Measurements from ENCODE around the gene CASZ1. TPM values are rescaled to one million over a fixed set of nuclear protein-coding genes. Genes with fewer than 3 reads are reported as not detected.

Gene CASZ1
- total RNA-seq, 4 donors from 2014 or later, result 140 to 210 (median 169) TPM

GRCh38 chr1:10832703-10833102 is 36.3 kb upstream of the CASZ1 start:
- 50 to 70% methylated on average over 3 of the region's 3 CpGs for WGBS, 2 donors
- intact Hi-C loops (cut with DNase I; ENCODE audit: low total_unique reads), result no loop called here
- no peak for DNase-seq (ENCODE audit: low spot score in 2 of 2)
- no peak overlapping the region for H3K4me3 ChIP-seq (ENCODE audit: low read depth, poor library complexity, severe bottlenecking)
- TF ChIP-seq, protein P1, sequence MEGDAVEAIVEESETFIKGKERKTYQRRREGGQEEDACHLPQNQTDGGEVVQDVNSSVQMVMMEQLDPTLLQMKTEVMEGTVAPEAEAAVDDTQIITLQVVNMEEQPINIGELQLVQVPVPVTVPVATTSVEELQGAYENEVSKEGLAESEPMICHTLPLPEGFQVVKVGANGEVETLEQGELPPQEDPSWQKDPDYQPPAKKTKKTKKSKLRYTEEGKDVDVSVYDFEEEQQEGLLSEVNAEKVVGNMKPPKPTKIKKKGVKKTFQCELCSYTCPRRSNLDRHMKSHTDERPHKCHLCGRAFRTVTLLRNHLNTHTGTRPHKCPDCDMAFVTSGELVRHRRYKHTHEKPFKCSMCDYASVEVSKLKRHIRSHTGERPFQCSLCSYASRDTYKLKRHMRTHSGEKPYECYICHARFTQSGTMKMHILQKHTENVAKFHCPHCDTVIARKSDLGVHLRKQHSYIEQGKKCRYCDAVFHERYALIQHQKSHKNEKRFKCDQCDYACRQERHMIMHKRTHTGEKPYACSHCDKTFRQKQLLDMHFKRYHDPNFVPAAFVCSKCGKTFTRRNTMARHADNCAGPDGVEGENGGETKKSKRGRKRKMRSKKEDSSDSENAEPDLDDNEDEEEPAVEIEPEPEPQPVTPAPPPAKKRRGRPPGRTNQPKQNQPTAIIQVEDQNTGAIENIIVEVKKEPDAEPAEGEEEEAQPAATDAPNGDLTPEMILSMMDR (IDR thresholded peaks at IDR 0.05), result no peak
- no peak for TF ChIP-seq POLR2A (IDR thresholded peaks at IDR 0.05)

DNA sequence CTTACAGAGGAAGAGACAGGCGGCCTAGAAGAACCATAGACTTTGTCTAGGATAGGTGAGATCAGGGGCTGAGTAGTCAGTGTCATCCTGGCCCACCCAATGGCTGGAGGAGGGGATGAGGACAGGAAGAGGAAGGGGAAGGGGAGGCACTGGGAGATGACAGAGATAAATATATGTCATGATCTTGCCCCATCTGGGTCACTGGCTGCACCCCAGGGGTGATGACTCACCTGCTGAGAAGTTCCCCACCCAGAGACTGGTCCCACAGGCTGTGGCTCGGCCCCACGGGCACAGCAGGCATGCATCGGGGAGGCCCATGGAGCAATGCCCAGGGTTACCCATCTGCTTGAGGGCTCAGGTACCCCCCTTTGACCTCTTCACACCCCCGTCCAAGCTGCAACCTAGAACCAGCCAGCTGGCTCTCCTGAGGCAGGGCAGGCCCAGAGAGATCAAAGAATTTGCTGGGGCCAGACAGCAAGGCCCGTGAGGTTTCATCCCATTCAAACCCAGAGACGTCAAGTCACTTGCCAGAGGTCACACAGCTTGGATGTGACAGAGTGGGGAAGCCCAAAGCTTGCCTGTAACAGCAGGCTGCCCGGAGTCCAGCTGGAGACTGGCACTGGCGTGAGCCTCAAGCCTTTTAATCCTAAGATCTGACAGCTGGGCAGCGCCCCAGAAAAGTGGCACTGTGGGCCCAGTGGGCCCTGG is 34.7 kb upstream of the CASZ1 start:
- peak in 1 of 2 donors; percentile 52 for DNase-seq (ENCODE audit: low spot score in 2 of 2)
- H3K4me3 ChIP-seq (ENCODE audit: low read depth, poor library complexity, severe bottlenecking), result no peak overlapping the region
- no peak for TF ChIP-seq POLR2A (IDR thresholded peaks at IDR 0.05)
- TF ChIP-seq, protein P1 (IDR thresholded peaks at IDR 0.05), result no peak
- intact Hi-C loops (cut with DNase I; ENCODE audit: low total_unique reads), result no loop called here
- WGBS, 2 donors, result 42 to 45% methylated on average over 6 to 10 of the region's 10 CpGs

DNA sequence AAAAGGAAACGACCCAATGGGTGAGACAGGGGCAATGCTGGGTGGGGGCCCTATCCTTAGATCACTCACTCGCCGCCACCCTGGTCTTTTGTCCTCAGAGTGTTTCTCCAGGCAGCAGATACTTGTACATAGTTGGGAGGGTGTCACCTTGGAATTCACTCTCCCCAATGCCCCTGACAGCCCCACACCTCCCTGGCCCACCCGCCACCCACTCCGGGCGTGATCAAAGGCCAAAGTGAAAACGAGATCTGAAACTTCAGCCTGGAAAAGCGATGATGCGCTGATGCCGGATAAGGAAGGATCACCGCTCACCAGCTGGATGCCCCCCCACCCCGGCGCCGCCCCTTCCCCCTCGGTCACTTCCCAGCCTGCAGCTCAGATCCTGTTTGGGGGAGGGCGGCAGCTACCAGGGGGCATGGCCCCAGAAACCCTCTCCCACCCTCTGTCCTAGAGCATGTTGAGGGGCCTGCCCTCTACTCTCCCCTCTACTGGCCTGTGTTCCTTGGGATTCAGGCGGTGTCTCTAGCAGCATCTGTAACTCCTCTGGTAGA is 33.6 kb upstream of the CASZ1 start:
- 52 to 64% methylated on average over 17 of the region's 17 CpGs for WGBS, 2 donors
- intact Hi-C loops (cut with DNase I; ENCODE audit: low total_unique reads), result no loop called here

DNA sequence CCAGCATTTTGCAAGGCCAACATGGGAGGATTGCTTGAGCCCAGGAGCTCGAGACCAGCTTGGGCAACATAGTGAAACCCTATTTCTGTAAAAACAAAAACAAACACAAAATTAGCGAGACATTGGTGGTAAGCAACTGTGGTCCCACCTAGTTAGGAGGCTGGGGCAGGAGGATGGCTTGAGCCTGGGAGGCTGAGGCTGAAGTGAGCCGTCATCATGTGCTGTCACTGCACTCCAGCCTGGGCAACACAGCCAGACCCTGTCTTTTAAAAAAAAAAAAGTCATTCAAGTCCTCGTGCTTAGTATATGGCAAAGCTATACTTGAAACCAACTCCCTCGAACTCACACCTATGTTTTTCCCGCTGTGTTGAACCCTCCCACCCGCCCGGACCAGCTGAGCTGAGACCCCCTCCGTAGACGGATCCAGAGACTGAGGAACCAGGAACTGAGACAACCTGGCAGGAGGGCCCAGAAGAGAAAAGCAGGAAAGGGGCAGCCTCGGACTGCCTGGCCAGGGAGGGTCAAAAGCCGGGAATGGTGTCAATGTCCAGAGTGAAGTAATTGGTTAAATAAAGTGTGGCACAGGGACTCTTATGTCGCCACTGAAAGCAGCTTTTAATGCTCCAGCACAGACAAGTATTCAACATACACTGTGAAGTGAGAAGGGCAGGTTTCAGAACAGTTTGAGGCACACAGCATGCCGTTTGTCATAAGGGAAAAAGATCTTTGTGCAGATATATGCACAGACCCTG is 32.8 kb upstream of the CASZ1 start:
- TF ChIP-seq POLR2A (IDR thresholded peaks at IDR 0.05), result no peak
- TF ChIP-seq, protein P1 (IDR thresholded peaks at IDR 0.05), result no peak
- WGBS, 2 donors, result 77 to 82% methylated on average over 14 of the region's 14 CpGs
- intact Hi-C loops (cut with DNase I; ENCODE audit: low total_unique reads), result no loop called here
- H3K4me3 ChIP-seq (ENCODE audit: low read depth, poor library complexity, severe bottlenecking), result no peak overlapping the region
- no peak for DNase-seq (ENCODE audit: low spot score in 2 of 2)

More for the DNA sequence above, 33.6 kb upstream of the CASZ1 start:
- TF ChIP-seq, protein P1 (IDR thresholded peaks at IDR 0.05), result no peak
- no peak for TF ChIP-seq POLR2A (IDR thresholded peaks at IDR 0.05)
- H3K4me3 ChIP-seq (ENCODE audit: low read depth, poor library complexity, severe bottlenecking), result no peak overlapping the region
- DNase-seq (ENCODE audit: low spot score in 2 of 2), result no peak

DNA sequence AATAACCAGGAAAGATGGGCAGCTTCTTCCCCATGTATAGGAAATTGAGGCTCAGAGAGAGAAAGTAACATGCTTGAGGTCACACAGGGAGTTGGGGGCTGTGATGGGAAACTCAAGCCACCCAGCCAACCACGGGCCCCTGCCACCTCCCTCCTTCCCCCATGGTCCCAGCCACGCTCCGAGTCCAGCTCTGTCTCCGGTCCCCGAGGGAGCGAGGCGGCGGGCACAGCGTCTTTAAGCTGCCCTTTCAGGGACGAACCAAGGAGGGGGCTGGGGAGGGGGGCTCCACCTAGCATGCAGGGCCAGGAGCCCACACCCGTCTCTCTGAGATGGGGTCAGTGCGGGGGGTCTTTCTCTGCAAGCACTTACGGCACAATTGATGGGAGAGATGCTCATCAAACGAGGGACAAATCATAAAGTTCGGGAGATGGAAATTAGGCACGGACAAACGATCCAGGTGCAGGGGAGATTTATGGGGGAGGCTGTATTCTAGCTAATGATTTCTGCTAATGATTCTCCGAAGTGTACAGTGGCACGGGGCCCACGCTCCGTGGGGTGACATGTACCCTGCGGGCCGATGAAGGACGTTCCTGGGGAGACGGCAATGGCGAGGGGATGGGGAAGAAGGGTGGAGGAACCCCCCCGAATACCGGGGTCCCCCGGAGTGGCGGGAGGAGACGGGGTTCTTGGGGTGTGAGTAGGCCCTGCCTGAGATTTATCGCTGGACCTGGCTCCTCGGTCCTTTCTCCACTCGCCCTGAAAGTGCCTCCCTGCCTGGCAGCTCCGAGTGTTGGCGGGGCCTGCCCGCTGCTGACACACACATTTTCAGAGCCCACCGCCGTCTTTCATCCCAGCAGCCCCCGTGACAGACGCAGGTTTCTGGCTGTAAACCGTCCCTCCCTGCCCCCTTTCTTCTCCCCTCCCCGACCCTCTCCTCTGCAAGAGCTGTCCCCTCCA is 31.2 kb upstream of the CASZ1 start:
- no peak overlapping the region for H3K4me3 ChIP-seq (ENCODE audit: low read depth, poor library complexity, severe bottlenecking)
- no peak for TF ChIP-seq POLR2A (IDR thresholded peaks at IDR 0.05)
- TF ChIP-seq, protein P1 (IDR thresholded peaks at IDR 0.05), result no peak
- WGBS, 2 donors, result 66 to 72% methylated on average over 43 of the region's 43 CpGs
- intact Hi-C loops (cut with DNase I; ENCODE audit: low total_unique reads), result no loop called here
- no peak for DNase-seq (ENCODE audit: low spot score in 2 of 2)

Measured in lower leg skin (tissue), 4 donors.